ENCODE results near the gene PPP1R10. TPM values are rescaled to one million over a fixed set of nuclear protein-coding genes. Genes with fewer than 3 reads are reported as not detected.
A peak's percentile ranks its signal among the peaks of the same experiment; 100 is the strongest.

Gene PPP1R10
- total RNA-seq, 2 experiments from 2014 or later: 75.6 to 100.0 TPM

- ATAC-seq (no peak), DNase-seq (no peak)
- H3K4me3 Mint-ChIP-seq: no peak overlapping the region
- POLR2A ChIA-PET: no interaction called here
- H3K27ac Mint-ChIP-seq: no peak overlapping the region
- CTCF ChIA-PET: interaction anchor here (0.7 to 1.3 kb wide), 2 partner anchors 97 to 106 kb away, joined by 3 to 6 read pairs; no protein-coding TSS in a partner anchor
- intact Hi-C loops (cut with DNase I, micrococcal nuclease): loop anchor here in 1 of 2 experiments (1.0 kb wide), 1 partner anchor 462 kb away; no protein-coding TSS in a partner anchor
- H3K36me3 Mint-ChIP-seq (ENCODE audit: low read depth): peaks cover 53% of the 10 kb centered on the region
- H3K4me1 Mint-ChIP-seq: peaks cover 25% of the 10 kb centered on the region
- H3K27me3 Mint-ChIP-seq: no peaks in the 10 kb centered on the region
- H3K9me3 Mint-ChIP-seq (ENCODE audit: low read depth): no peaks in the 10 kb centered on the region
Observed at GRCh38 chr6:30625511-30625910, 8.5 kb upstream of the PPP1R10 start.

- no peak for DNase-seq
- ChIA-PET POLR2A (interaction anchor here (0.6 kb wide), 1 partner anchor 109 kb away, joined by 3 read pairs; no protein-coding TSS in a partner anchor), CTCF (interaction anchor here (1.3 to 2.4 kb wide), 3 partner anchors 22 to 104 kb away, joined by 4 to 11 read pairs (median 5); no protein-coding TSS in a partner anchor)
- peaks cover 69% of the 10 kb centered on the region for H3K36me3 Mint-ChIP-seq (ENCODE audit: low read depth)
- no peaks in the 10 kb centered on the region for H3K27me3 Mint-ChIP-seq
- no peaks in the 10 kb centered on the region for H3K9me3 Mint-ChIP-seq (ENCODE audit: low read depth)
- peaks cover 18% of the 10 kb centered on the region for H3K4me1 Mint-ChIP-seq
- peak overlapping the region; percentile 98 for H3K27ac Mint-ChIP-seq
- H3K4me3 Mint-ChIP-seq: peak overlapping the region; percentile 97
- ATAC-seq: no peak
- intact Hi-C loops (cut with DNase I, micrococcal nuclease): loop anchor here (5.0 to 10.0 kb wide), 6 partner anchors 193 to 1045 kb away; partner anchors contain the start of genes ATP6V1G2 (in 1 of the 2), C6orf47 (in 1 of the 2), CSNK2B (in 1 of the 2) and DDX39B (in 1 of the 2)
Observed at GRCh38 chr6:30619561-30619960, 2.5 kb upstream of the PPP1R10 start.

- intact Hi-C loops (cut with DNase I, micrococcal nuclease): loop anchor here (5.0 to 10.0 kb wide), 6 partner anchors 194 to 1046 kb away; partner anchors contain the start of genes ATP6V1G2 (in 1 of the 2), C6orf47 (in 1 of the 2), CSNK2B (in 1 of the 2) and DDX39B (in 1 of the 2)
- DNase-seq (no peak), ATAC-seq (no peak)
- POLR2A ChIA-PET: interaction anchor here (0.6 to 1.7 kb wide), 7 partner anchors 8 to 390 kb away, joined by 3 to 6 read pairs (median 3); partner anchors contain the start of genes ABCF1, ATAT1 and DHX16
- Mint-ChIP-seq H3K9me3 (ENCODE audit: low read depth) (no peaks in the 10 kb centered on the region), H3K27ac (peak overlapping the region; percentile 98), H3K4me1 (peaks cover 29% of the 10 kb centered on the region), H3K4me3 (peak overlapping the region; percentile 97), H3K27me3 (no peaks in the 10 kb centered on the region), H3K36me3 (ENCODE audit: low read depth) (peaks cover 73% of the 10 kb centered on the region)
- CTCF ChIA-PET: interaction anchor here (0.6 to 2.4 kb wide), 13 partner anchors 11 to 135 kb away, joined by 3 to 11 read pairs (median 4); partner anchors contain the start of genes C6orf136, DHX16 and PRR3
Observed at GRCh38 chr6:30618270-30618797, 1.3 kb upstream of the PPP1R10 start.

- H3K4me1 Mint-ChIP-seq: peaks cover 35% of the 10 kb centered on the region
- peak; percentile 98 for DNase-seq
- no peaks in the 10 kb centered on the region for H3K9me3 Mint-ChIP-seq (ENCODE audit: low read depth)
- intact Hi-C loops (cut with DNase I, micrococcal nuclease): loop anchor here (1.0 to 10.0 kb wide), 24 partner anchors 9 to 1047 kb away; partner anchors contain the start of genes ABCF1 (in 2 of the 2), C6orf136 (in 2 of the 2), GNL1 (in 2 of the 2) and MDC1 (in 2 of the 2)
- ATAC-seq: peak; percentile 81
- H3K4me3 Mint-ChIP-seq: peak within 1 kb of the TSS; percentile 97
- peaks cover 75% of the 10 kb centered on the region for H3K36me3 Mint-ChIP-seq (ENCODE audit: low read depth)
- no peaks in the 10 kb centered on the region for H3K27me3 Mint-ChIP-seq
- ChIA-PET CTCF (interaction anchor here (0.5 to 2.4 kb wide), 14 partner anchors 12 to 211 kb away, joined by 3 to 11 read pairs (median 4); partner anchors contain the start of genes C6orf136, DHX16 and PRR3), POLR2A (interaction anchor here (0.6 to 1.7 kb wide), 12 partner anchors 9 to 390 kb away, joined by 3 to 6 read pairs (median 4); partner anchors contain the start of genes ABCF1, ATAT1, DHX16 and MDC1)
- H3K27ac Mint-ChIP-seq: peak within 1 kb of the TSS; percentile 98
Observed at GRCh38 chr6:30617565-30618269, 674 bp upstream of the PPP1R10 start, which contains the start of gene MRPS18B. MRPS18B (plus strand) TSS chr6:30617840; CDS start chr6:30617866, 26 bp downstream.

- ATAC-seq (no peak), DNase-seq (peak; percentile 26)
- ChIA-PET CTCF (interaction anchor here (0.7 to 1.7 kb wide), 4 partner anchors 56 to 115 kb away, joined by 3 to 9 read pairs (median 8); partner anchors contain the start of genes DHX16 and MDC1), POLR2A (interaction anchor here (0.6 to 2.1 kb wide), 16 partner anchors 10 to 204 kb away, joined by 3 to 28 read pairs (median 6); partner anchors contain the start of genes ABCF1, C6orf136, DHX16 and MDC1)
- Mint-ChIP-seq H3K27me3 (no peaks in the 10 kb centered on the region), H3K9me3 (ENCODE audit: low read depth) (no peaks in the 10 kb centered on the region), H3K27ac (peak overlapping the region; percentile 98), H3K36me3 (ENCODE audit: low read depth) (peaks cover 79% of the 10 kb centered on the region), H3K4me3 (peak overlapping the region; percentile 97), H3K4me1 (peaks cover 46% of the 10 kb centered on the region)
- intact Hi-C loops (cut with DNase I, micrococcal nuclease): loop anchor here (2.0 to 10.0 kb wide), 11 partner anchors 57 to 1049 kb away; partner anchors contain the start of genes DHX16 (in 2 of the 2), ATP6V1G2 (in 1 of the 2), C6orf47 (in 1 of the 2) and CSNK2B (in 1 of the 2)
Observed at GRCh38 chr6:30615958-30616810, 859 bp downstream of the PPP1R10 start.

GRCh38 chr6:30615219-30615957, 1.7 kb downstream of the PPP1R10 start:
- ChIA-PET POLR2A (interaction anchor here (0.6 to 2.1 kb wide), 26 partner anchors 10 to 1049 kb away, joined by 3 to 28 read pairs (median 4); partner anchors contain the start of genes ABCF1, C6orf136, DDX39B and DHX16), CTCF (interaction anchor here (0.6 to 3.8 kb wide), 16 partner anchors 17 to 899 kb away, joined by 3 to 39 read pairs (median 4); partner anchors contain the start of genes DHX16 and MDC1)
- H3K9me3 Mint-ChIP-seq (ENCODE audit: low read depth): no peaks in the 10 kb centered on the region
- no peaks in the 10 kb centered on the region for H3K27me3 Mint-ChIP-seq
- peak overlapping the region; percentile 98 for H3K27ac Mint-ChIP-seq
- ATAC-seq: no peak
- peaks cover 49% of the 10 kb centered on the region for H3K4me1 Mint-ChIP-seq
- DNase-seq: peak; percentile 41
- H3K36me3 Mint-ChIP-seq (ENCODE audit: low read depth): peaks cover 83% of the 10 kb centered on the region
- peak overlapping the region; percentile 97 for H3K4me3 Mint-ChIP-seq
- intact Hi-C loops (cut with DNase I, micrococcal nuclease): loop anchor here (2.0 to 10.0 kb wide), 8 partner anchors 57 to 1049 kb away; partner anchors contain the start of genes ATP6V1G2 (in 1 of the 2), C6orf47 (in 1 of the 2), CSNK2B (in 1 of the 2) and DDX39B (in 1 of the 2)

GRCh38 chr6:30614843-30615218, 2.2 kb downstream of the PPP1R10 start:
- H3K4me1 Mint-ChIP-seq: peaks cover 51% of the 10 kb centered on the region
- intact Hi-C loops (cut with DNase I, micrococcal nuclease): loop anchor here (2.0 to 10.0 kb wide), 8 partner anchors 58 to 1050 kb away; partner anchors contain the start of genes ATP6V1G2 (in 1 of the 2), C6orf47 (in 1 of the 2), CSNK2B (in 1 of the 2) and DDX39B (in 1 of the 2)
- DNase-seq (peak; percentile 89), ATAC-seq (peak; percentile 66)
- ChIA-PET CTCF (interaction anchor here (0.6 to 3.8 kb wide), 17 partner anchors 17 to 899 kb away, joined by 3 to 39 read pairs (median 4); partner anchors contain the start of gene MDC1), POLR2A (interaction anchor here (0.6 to 2.1 kb wide), 19 partner anchors 11 to 1050 kb away, joined by 3 to 28 read pairs (median 4); partner anchors contain the start of genes ABCF1, C6orf136, DDX39B and GNL1)
- peak overlapping the region; percentile 98 for H3K27ac Mint-ChIP-seq
- peaks cover 83% of the 10 kb centered on the region for H3K36me3 Mint-ChIP-seq (ENCODE audit: low read depth)
- no peaks in the 10 kb centered on the region for H3K9me3 Mint-ChIP-seq (ENCODE audit: low read depth)
- peak overlapping the region; percentile 97 for H3K4me3 Mint-ChIP-seq
- H3K27me3 Mint-ChIP-seq: no peaks in the 10 kb centered on the region

GRCh38 chr6:30614044-30614842, 2.8 kb downstream of the PPP1R10 start:
- intact Hi-C loops (cut with DNase I, micrococcal nuclease): loop anchor here (2.0 to 10.0 kb wide), 4 partner anchors 59 to 1051 kb away; partner anchors contain the start of genes ATP6V1G2 (in 1 of the 2), C6orf47 (in 1 of the 2), CSNK2B (in 1 of the 2) and DDX39B (in 1 of the 2)
- Mint-ChIP-seq H3K27me3 (no peaks in the 10 kb centered on the region), H3K4me3 (peak overlapping the region; percentile 97), H3K4me1 (peaks cover 51% of the 10 kb centered on the region), H3K9me3 (ENCODE audit: low read depth) (no peaks in the 10 kb centered on the region), H3K36me3 (ENCODE audit: low read depth) (peaks cover 83% of the 10 kb centered on the region), H3K27ac (peak overlapping the region; percentile 98)
- no peak for DNase-seq
- ChIA-PET CTCF (interaction anchor here (0.7 to 3.8 kb wide), 20 partner anchors 16 to 900 kb away, joined by 3 to 39 read pairs (median 4); partner anchors contain the start of gene MDC1), POLR2A (interaction anchor here (0.6 to 2.1 kb wide), 21 partner anchors 12 to 1050 kb away, joined by 3 to 28 read pairs (median 6); partner anchors contain the start of genes ABCF1, C6orf136, DDX39B and GNL1)
- ATAC-seq: no peak
